Epidermal melanocyte (primary cell): Measurements from ENCODE around the gene OPN4.
A peak's percentile ranks its signal among the peaks of the same experiment; 100 is the strongest.

Experiments
- DNase-seq: peaks from one replicate; pipeline ENCODE4 v3.0.0; 2011; ENCODE audit warnings: low spot score; ENCODE audit not compliant: insufficient read length

Gene OPN4

DNA sequence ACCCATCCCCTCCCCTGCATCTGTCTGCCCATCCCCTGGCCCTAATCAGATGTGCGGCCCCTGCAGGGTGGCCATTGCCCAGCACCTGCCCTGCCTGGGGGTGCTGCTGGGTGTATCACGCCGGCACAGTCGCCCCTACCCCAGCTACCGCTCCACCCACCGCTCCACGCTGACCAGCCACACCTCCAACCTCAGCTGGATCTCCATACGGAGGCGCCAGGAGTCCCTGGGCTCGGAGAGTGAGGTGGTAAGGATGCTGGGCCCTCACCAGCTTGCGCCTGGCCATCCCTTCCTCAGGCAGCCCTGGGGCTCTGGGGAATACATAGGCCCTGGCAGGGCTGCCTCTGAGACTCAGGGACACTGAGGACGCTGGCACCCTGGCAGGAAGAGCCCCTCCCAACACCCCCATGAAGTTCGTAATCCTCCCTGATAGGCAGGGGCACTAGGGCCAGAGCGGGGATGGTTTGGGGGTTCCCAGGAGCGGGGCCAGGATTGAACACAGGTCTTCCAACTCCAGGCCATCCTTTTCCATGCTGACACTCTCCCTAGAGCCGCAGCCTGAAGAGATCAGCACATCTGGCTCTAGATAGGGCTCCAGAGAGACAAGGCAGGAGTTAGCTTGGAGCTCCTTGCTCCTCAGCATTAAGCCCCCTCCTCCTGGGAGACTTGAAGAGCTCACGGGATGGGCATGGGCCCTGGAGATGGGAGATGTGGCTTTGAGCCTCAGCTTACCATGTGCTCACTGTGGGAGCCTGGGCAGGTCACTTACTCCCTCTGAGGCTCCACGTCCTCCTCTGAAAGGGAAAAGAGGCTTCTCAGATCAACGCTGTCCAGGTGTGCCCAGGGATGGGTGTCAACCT is 8.1 kb downstream of the OPN4 start:
- no peak for DNase-seq

GRCh38 chr10:86663046-86663345 is 8.6 kb downstream of the OPN4 start:
- DNase-seq, result no peak

DNA sequence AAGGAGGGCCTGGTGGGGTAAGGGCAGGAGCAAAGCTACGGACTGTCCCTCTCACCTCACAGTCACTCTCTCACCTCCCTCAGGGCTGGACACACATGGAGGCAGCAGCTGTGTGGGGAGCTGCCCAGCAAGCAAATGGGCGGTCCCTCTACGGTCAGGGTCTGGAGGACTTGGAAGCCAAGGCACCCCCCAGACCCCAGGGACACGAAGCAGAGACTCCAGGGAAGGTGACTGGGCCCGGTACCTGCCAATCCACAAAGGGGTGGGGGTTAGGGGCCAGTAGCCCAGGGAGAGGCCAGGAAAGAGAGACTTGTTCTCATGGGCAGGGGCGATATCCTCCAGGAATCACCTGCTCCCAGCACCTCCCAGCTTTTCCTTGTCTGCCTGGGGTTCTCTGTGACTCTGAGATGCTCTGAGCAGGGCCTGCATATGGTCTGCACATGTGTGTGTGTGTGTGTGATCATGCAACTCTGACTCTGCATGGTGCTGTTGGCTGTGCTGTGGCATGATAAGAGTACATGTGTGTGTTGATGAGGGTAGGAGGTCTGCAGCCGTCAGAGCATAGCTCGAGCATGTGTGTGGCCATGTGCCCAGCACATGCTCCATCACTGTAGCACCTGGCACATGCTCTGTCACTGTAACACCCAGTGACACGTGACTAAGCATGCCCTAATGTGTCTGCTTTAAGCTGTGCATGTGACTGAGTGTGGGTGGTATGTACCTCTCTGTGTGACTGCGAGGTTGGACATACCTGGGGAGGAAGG is 9.4 kb downstream of the OPN4 start:
- DNase-seq, result no peak

DNA sequence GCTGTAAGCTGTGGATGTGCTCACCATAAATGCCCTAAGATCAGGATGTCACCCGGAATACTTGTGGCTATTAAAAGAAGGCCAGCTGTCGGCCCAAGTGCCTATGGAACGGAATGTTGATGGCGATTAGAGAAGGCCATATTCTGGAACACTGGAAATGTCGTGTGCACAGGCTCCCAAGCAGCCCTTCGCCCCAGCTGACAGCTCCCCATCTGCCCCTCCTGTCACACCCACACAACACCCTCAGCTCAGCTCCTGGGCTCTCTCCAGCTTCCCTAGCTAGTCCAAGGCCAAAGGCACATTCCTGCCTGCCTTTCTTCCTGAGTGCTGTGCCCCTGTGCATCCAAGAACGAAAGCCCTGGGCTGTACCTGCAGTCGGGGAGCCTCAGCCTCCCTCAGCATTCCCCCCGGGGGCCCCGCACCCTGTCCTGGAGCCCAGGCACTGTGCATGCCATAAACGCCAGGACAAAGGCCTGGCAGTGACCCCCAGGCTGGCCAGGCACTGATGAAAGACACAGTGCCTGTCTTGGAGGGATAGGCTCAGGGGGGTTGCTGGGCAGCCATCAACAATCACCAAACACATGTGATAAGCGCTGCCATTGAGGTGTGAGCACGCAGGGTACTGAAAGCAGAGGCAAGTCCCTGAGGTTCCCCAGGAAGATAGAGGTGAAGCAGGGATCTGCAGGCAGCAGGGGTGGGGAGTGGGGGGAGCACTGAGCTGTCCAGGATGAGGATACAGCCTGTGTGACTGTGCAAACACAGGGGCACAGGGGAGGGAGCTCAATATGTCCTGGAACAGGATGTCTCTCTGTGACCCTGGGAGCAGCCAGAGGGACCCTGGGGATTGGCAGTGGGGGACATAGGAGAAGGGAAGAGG is 10.2 kb downstream of the OPN4 start:
- no peak for DNase-seq

GRCh38 chr10:86665218-86665607 is 10.9 kb downstream of the OPN4 start:
- DNase-seq, result no peak

DNA sequence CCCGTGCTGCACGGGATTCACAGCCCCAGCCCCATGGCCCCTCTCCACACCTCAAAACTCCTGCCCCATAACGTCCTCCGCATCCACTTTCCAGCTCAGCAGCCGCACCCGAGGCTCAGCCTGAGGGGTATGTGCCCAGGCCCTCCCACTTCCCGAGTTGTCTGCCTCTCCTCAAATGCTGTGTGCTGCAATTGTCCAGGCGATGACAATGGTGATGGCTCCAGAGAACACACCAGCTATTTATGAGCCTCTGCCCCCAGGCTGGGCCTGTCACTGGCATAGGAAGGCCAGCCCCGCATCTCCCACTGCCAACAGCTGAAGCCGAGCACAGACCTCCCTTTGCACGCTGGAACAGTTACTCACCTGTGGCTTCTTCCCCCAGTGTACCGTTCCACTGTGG is 11.5 kb downstream of the OPN4 start:
- no peak for DNase-seq

DNA sequence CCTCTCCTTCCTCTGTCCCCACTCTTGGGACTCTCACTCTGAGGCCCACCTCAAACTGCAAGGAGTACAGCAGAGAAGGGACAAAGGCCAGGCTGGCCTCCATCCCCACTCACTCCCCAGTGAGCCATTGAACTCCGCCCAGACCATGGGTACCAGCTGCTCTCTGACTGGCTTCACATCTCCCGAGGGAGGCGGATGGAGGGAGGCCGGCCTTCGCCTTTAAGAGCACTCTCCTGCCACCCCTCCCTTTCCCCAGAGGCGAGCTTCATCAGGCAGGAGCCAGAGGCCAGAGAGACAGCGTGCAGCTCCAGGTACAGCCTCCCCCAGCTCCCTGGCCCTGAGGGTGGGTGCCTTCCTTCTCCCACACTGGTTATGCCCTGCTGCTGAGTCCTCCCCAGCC is 12.2 kb downstream of the OPN4 start:
- DNase-seq, result no peak

DNA sequence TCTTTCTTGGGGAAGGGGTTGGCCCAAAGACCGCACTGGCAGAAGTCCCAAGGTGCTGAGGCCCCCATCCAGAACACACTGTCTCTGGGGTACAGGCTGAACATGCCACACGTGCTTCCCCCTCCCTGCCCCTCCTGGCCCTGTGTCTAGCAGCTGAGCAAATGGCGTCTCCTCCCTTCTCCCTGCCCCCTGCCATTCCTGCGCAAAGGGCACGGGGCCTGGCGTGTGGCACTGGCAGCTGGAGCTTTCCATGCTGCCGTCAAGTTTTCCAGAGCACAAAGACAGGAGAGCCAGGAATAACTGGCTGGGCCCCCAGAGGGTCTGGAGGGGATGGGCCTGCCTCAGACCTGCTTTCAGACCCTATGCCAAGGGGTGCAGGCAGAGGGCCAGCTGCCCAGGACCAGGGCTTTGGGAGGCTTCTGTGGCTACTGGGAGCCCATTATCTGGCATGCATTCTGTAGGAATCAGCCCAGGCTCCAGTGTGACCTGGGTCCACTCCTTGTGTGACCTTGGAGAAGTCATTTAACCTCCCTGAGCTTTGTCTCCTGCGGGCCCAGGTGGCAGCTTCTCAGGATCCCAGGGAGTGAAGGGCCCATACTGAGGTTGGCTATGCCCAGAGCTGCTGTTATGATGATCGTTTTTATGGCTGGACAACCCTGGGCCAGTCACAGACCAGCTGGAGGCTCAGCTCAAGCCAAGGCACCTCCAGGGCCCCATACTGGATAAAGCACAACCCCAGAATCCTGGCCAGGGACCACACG is 13.3 kb downstream of the OPN4 start:
- DNase-seq, result no peak

GRCh38 chr10:86668297-86669165 is 14.2 kb downstream of the OPN4 start, which contains the start of gene LDB3:
Gene LDB3, plus strand, starts transcription at chr10:86668511. Its CDS starts 181 bp downstream, at chr10:86668692.
- DNase-seq, result no peak

DNA sequence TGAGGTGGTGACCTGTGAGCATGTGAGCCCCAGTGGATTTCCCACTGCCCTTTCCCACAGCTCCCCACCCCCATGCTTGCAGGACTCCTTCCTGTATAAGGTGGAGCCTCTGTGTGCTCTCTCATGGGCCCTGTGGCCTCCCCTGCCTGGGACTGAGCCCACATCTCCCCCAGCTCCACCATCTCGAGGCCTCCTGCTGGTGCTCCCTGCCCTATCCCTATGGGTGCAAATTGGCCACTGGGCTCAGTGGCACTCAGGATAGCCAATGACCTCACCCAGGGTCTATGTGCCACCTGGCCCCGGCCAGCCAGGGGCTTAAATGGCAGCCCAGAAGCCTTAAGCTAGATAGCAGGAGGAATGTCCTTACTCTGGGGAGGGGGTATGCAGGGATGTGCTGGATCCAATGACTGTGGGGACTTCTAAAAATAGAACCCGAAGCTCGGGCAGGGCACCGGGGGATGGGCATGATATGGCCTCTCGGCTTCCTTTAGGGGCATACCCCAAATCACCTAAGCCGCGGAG is 16.0 kb downstream of the OPN4 start:
- no peak for DNase-seq

GRCh38 chr10:86670876-86671275 is 16.5 kb downstream of the OPN4 start:
- no peak for DNase-seq

GRCh38 chr10:86671419-86671818 is 17.1 kb downstream of the OPN4 start:
- no peak for DNase-seq

GRCh38 chr10:86671985-86672710 is 17.8 kb downstream of the OPN4 start:
- peak; percentile 65 for DNase-seq

DNA sequence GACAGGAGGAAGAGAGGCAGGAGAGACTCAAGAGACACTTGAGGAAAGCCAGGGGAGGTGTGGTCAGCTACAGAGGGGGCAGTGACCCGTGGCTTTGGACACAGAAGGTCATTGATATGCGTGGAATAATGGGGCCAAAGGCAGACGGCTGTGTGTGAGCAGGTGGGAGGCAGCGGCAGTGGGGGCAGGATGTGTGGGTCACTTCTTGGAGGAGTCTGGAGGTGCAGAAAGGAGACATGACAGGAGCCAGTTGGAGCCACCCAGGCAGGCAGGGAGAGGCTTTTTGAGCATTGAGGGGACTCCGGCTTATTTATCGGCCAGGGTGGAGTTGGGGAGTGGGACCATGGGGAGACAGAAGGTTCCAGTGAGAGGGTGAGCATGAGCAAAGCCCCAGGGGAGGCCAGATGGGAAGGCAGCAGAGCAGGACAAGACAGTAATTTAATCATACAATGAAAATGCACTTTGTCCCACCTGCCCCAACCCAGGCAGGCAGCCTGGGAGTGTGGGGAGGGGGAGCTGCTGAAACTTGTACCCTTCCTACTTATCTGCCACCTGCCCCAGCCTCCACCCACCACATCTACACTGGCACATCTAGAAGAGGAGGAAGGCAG is 19.0 kb downstream of the OPN4 start:
- DNase-seq, result no peak

GRCh38 chr10:86673827-86674581 is 19.7 kb downstream of the OPN4 start:
- DNase-seq, result no peak

- no peak for DNase-seq
Measured at GRCh38 chr10:86674912-86675311, 20.6 kb downstream of the OPN4 start.

- DNase-seq, result no peak
Measured at GRCh38 chr10:86677374-86677773, 23.0 kb downstream of the OPN4 start.
